Keratinocyte (primary cell): ENCODE measurements around the gene BBS9.

ENCODE experiments used
- EZH2 ChIP-seq: IDR thresholded peaks from one replicate; pipeline ENCODE4 v1.6.1; 2012; ENCODE audit warnings: inconsistent platforms, mild to moderate bottlenecking, low read length, moderate library complexity
- TF ChIP-seq, protein P1 (sequence below), 3 experiments: IDR thresholded peaks in 1 of 3; conservative IDR thresholded peaks in 1 of 3; optimal IDR thresholded peaks in 1 of 3; 2 replicates in 2 of 3; 3 replicates in 1 of 3; pipeline versions ENCODE3 to v1.5.1; 2011; ENCODE audit warnings: low read length in 3 of 3, mild to moderate bottlenecking in 3 of 3, moderate library complexity in 2 of 3, control low read depth in 1 of 3, inconsistent platforms in 1 of 3; ENCODE audit not compliant: insufficient read depth in 2 of 3; ENCODE audit errors: extremely low read depth in 1 of 3

- TF ChIP-seq EZH2: no peak
- TF ChIP-seq, protein P1, sequence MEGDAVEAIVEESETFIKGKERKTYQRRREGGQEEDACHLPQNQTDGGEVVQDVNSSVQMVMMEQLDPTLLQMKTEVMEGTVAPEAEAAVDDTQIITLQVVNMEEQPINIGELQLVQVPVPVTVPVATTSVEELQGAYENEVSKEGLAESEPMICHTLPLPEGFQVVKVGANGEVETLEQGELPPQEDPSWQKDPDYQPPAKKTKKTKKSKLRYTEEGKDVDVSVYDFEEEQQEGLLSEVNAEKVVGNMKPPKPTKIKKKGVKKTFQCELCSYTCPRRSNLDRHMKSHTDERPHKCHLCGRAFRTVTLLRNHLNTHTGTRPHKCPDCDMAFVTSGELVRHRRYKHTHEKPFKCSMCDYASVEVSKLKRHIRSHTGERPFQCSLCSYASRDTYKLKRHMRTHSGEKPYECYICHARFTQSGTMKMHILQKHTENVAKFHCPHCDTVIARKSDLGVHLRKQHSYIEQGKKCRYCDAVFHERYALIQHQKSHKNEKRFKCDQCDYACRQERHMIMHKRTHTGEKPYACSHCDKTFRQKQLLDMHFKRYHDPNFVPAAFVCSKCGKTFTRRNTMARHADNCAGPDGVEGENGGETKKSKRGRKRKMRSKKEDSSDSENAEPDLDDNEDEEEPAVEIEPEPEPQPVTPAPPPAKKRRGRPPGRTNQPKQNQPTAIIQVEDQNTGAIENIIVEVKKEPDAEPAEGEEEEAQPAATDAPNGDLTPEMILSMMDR (optimal IDR thresholded peaks at IDR 0.05 in 1 of 3, IDR thresholded peaks at IDR 0.05 in 1 of 3, conservative IDR thresholded peaks at IDR 0.05 in 1 of 3; ENCODE audit: extremely low read depth in 1 of 3, insufficient read depth in 2 of 3, low read length in 3 of 3): no peak
Observed at GRCh38 chr7:33373195-33373594, 243.8 kb downstream of the BBS9 start.
